GM21360 (cell line): ENCODE results near the gene SYCE3.
"Not testable (repeated sequence)": the region's sequence is repeated elsewhere in the genome, so short reads cannot be mapped to it uniquely, and the experiment has no call there.

ENCODE experiments used
- ATAC-seq: cut with Tn5 transposase; IDR thresholded peaks from one replicate; pipeline ENCODE4 v1.9.1; 2021; ENCODE audit warnings: mild to moderate bottlenecking, moderate library complexity; ENCODE audit not compliant: unreplicated experiment

SYCE3 gene

GRCh38 chr22:50562523-50563412, at the start of gene SYCE3:
Gene SYCE3, minus strand, starts transcription at chr22:50562919. Its CDS starts 6,514 bp downstream, at chr22:50556405.
- ATAC-seq, result peak; percentile 90

GRCh38 chr22:50612168-50612527, 49.4 kb upstream of the SYCE3 start:
- ATAC-seq, result no peak

GRCh38 chr22:50611341-50612060, 48.8 kb upstream of the SYCE3 start:
- ATAC-seq, result no peak

- ATAC-seq, result no peak
Observed at GRCh38 chr22:50610581-50610980, 47.9 kb upstream of the SYCE3 start.

GRCh38 chr22:50610041-50610451, 47.3 kb upstream of the SYCE3 start:
- no peak for ATAC-seq

- no peak for ATAC-seq
Observed at GRCh38 chr22:50609599-50609998, 46.9 kb upstream of the SYCE3 start.

- no peak for ATAC-seq
Observed at GRCh38 chr22:50608996-50609395, 46.3 kb upstream of the SYCE3 start.

GRCh38 chr22:50608058-50608840, 45.5 kb upstream of the SYCE3 start:
- ATAC-seq, result not testable (repeated sequence)

GRCh38 chr22:50607659-50608020, 44.9 kb upstream of the SYCE3 start:
- ATAC-seq, result no peak

GRCh38 chr22:50606946-50607658, 44.4 kb upstream of the SYCE3 start:
- ATAC-seq, result no peak

GRCh38 chr22:50606165-50606945, 43.6 kb upstream of the SYCE3 start:
- ATAC-seq, result no peak

- no peak for ATAC-seq
Observed at GRCh38 chr22:50605613-50606074, 42.9 kb upstream of the SYCE3 start.

- ATAC-seq, result no peak
Observed at GRCh38 chr22:50605002-50605612, 42.4 kb upstream of the SYCE3 start.

- no peak for ATAC-seq
Observed at GRCh38 chr22:50604256-50605001, 41.7 kb upstream of the SYCE3 start.

GRCh38 chr22:50603511-50604255, 41.0 kb upstream of the SYCE3 start:
- ATAC-seq, result no peak

GRCh38 chr22:50602338-50602700, 39.6 kb upstream of the SYCE3 start:
- no peak for ATAC-seq

GRCh38 chr22:50601669-50602337, 39.1 kb upstream of the SYCE3 start:
- ATAC-seq, result no peak
